GM23248 (cell line): Measurements from ENCODE around the gene EGFL7.

Experiments used
- EZH2 ChIP-seq: fragments of 200-600 bp; sonication (generic); IDR thresholded peaks from 2 replicates; pipeline ENCODE4 v1.6.1; 2018; ENCODE audit warnings: antibody characterized with exemption, mild to moderate bottlenecking; ENCODE audit not compliant: insufficient read depth, poor library complexity, severe bottlenecking
- EZH2phosphoT487 ChIP-seq: fragments of 200-600 bp; sonication (generic); IDR thresholded peaks from 2 replicates; pipeline ENCODE4 v1.6.1; 2018; ENCODE audit warnings: antibody characterized with exemption, moderate library complexity, mild to moderate bottlenecking, low read depth; ENCODE audit not compliant: insufficient read depth

DNA sequence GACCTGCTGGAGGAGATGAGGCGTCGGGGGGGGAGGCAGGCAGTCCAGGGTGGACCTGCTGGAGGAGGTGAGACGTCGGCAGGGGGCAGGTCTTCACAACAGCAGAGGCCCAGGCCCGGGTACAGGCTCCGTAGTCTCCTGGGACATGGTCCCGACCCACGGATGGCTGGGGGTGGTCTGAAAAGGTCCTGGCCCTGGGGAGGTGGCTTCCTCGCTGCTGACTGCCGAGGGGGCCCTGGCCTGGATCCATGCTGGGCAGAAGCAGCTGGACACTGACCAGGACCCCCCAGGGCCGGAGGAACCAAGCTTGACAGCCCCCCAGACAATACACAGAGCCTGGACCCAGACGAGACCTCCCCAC is 8.5 kb downstream of the EGFL7 start:
- TF ChIP-seq EZH2 (no peak), EZH2phosphoT487 (no peak)
